HG03571 (cell line): ENCODE measurements around the gene CMPK1.

Source experiments
- ATAC-seq: cut with Tn5 transposase; IDR thresholded peaks from one replicate; pipeline ENCODE4 v1.9.1; 2021; ENCODE audit not compliant: unreplicated experiment

CMPK1 gene

DNA sequence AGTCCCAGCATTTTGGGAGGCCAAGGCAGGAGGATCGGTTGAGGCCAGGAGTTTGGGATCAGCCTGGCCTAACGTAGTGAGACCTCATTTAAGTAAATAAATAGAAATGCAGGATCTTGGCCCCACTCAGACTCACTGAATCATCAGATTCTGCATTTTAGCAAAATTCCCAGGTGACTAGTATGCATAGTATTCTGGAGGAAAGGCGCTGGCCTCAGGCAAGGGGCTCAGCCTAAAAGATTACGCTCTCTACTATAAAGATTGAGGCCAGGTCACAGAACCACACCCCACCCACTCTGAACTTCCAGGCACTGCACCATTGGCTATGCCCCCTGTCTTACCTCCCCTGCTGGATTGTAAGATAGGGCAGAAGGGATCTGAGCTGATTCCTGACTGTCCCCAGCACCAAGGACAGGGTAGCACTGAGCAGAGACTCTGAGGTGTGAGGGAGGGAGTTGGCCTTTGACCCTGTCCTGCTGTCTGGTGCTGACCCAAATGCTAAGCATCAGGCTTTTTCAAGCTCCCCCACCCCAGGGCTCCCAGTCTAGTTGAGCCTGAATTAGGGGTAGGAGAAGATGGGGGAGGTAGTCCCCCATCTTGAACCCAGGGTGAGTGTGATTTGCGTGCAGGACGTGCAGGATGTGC lies 85.2 kb downstream of the CMPK1 start:
- no peak for ATAC-seq

DNA sequence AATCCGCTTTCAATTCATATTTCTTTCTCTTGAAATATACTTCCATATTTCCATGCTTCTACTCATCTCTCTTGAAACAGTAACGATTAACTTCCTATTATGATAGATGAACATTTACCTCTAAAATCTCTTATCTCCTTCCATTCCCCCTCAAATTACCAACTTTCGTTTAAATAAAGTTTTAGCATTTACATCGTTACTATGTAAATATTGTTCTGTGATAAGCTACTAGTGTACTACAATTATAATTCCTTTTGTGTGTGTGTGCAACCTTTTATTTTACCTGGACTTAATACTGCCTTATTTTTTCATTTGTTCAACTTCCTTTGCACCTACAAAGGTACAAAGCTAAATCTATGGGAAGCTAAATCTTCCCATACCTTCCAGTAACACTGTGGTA lies 87.0 kb downstream of the CMPK1 start:
- ATAC-seq: no peak

DNA sequence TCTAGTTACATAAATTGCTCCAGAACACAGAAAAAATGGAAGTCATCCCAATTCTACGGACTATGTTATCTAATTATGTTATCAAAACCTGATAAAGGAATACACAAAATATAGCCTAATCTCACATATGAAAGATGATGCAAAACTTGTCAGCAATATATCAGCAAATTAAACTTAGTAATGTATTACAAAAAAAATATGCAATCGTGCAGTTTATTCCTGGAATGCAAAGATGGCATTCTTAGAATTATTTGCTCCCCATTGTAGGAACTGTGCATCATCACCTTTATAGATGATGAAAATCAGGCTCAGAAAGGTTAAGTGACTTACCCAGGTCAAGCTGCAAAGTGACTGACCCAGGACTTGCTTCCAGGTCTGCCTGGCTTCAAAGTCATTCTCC lies 90.3 kb downstream of the CMPK1 start:
- ATAC-seq: no peak

DNA sequence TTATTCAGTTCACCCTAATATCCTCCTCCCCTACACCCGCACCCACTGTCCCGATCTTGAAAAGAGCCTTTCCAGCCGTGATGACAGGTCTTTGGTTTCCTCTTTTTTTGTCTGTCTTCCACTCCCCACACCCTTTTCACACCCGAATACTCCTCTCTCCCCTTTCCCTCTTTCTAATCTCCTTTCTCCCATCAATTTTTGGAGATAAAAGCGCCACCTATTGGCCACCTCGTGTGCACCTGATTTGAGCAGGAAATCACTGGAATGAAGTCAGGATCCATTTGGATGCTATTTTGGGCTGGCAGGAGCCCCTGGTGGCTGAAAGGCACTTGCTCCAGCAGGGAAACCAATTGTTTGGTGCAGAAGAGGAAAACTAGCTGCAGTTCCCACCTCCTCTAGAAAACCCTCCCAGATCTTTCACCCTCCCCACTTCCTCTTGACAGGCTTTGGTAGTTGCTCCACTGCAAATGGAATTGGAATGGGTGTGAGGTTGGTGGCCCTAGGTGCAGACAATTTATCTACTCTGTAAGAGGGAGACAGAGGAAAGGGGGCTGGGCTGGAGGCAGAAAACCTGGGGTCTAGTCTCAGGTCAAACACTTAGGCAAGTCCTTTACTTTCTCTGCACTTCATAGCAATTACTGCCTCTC lies 90.9 kb downstream of the CMPK1 start:
- no peak for ATAC-seq
